GM23338 (cell line): ENCODE results near the gene CCDC81. TPM values are rescaled to one million over a fixed set of nuclear protein-coding genes. Genes with fewer than 3 reads are reported as not detected.

ENCODE experiments used
- ATAC-seq: fragments of 200-7000 bp; cut with Tn5 transposase; 3 replicates; pipeline ENCODE4 v1.9.1; 2020
- DNase-seq: peaks from one replicate; pipeline ENCODE4 v3.0.0-alpha.2; 2015; ENCODE audit warnings: low spot score
- H2AFZ ChIP-seq: fragments of 200-600 bp; sonication (generic); 2 replicates; pipeline ENCODE4 v1.8.0; 2016; ENCODE audit warnings: antibody characterized with exemption, mild to moderate bottlenecking, moderate library complexity
- H3F3A ChIP-seq: fragments of 200-600 bp; sonication (generic); replicated peaks from 2 replicates; pipeline ENCODE4 v1.8.0; 2017; ENCODE audit warnings: antibody characterized with exemption, mixed run types, low read depth
- H3K27ac ChIP-seq: fragments of 200-600 bp; sonication (generic); 2 replicates; pipeline ENCODE4 v1.6.1; 2016; ENCODE audit warnings: low read depth
- H3K27me3 ChIP-seq: fragments of 200-600 bp; sonication (generic); 2 replicates; pipeline ENCODE4 v1.8.0; 2016; ENCODE audit warnings: mild to moderate bottlenecking, mixed run types, moderate library complexity; ENCODE audit not compliant: insufficient read depth
- H3K36me3 ChIP-seq: fragments of 200-600 bp; sonication (generic); 2 replicates; pipeline ENCODE4 v1.8.0; 2016; ENCODE audit warnings: mild to moderate bottlenecking; ENCODE audit not compliant: insufficient read depth
- H3K4me1 ChIP-seq: fragments of 200-600 bp; sonication (generic); 2 replicates; pipeline ENCODE4 v1.8.0; 2016; ENCODE audit warnings: mild to moderate bottlenecking, moderate library complexity; ENCODE audit not compliant: insufficient read depth
- H3K4me2 ChIP-seq: fragments of 200-600 bp; sonication (generic); 2 replicates; pipeline ENCODE4 v1.7.1; 2017; ENCODE audit warnings: mixed run types
- H3K4me3 ChIP-seq: fragments of 200-600 bp; sonication (generic); 2 replicates; pipeline ENCODE4 v1.6.1; 2016; ENCODE audit warnings: mixed run types
- H3K79me2 ChIP-seq: fragments of 200-600 bp; sonication (generic); replicated peaks from 2 replicates; pipeline ENCODE4 v1.8.0; 2017; ENCODE audit warnings: mild to moderate bottlenecking; ENCODE audit not compliant: insufficient read depth
- H3K9me2 ChIP-seq: fragments of 200-600 bp; sonication (generic); 2 replicates; pipeline ENCODE4 v1.8.0; 2017; ENCODE audit not compliant: insufficient read depth
- H4K20me1 ChIP-seq: fragments of 200-600 bp; sonication (generic); replicated peaks from 2 replicates; pipeline ENCODE4 v1.8.0; 2017; ENCODE audit warnings: mild to moderate bottlenecking; ENCODE audit not compliant: insufficient read depth
- H3K27ac Mint-ChIP-seq: 2 replicates; pipeline ENCODE4 v1.8.0; 2020; ENCODE audit warnings: inconsistent platforms, mild to moderate bottlenecking, moderate library complexity, mixed read lengths
- H3K27me3 Mint-ChIP-seq: 3 replicates; pipeline ENCODE4 v1.8.0; 2022; ENCODE audit warnings: low read depth, mild to moderate bottlenecking, moderate library complexity, mixed read lengths, inconsistent platforms; ENCODE audit not compliant: insufficient read depth, poor library complexity
- H3K36me3 Mint-ChIP-seq: 3 replicates; pipeline ENCODE4 v1.8.0; 2021; ENCODE audit warnings: low read depth, mild to moderate bottlenecking, inconsistent platforms, moderate library complexity, mixed read lengths
- H3K4me1 Mint-ChIP-seq: 3 replicates; pipeline ENCODE4 v1.8.0; 2020; ENCODE audit warnings: mild to moderate bottlenecking, inconsistent platforms, mixed read lengths
- H3K4me3 Mint-ChIP-seq: 3 replicates; pipeline ENCODE4 v1.8.0; 2021; ENCODE audit warnings: moderate library complexity, mild to moderate bottlenecking, inconsistent platforms, mixed read lengths
- H3K9me3 Mint-ChIP-seq: 3 replicates; pipeline ENCODE4 v1.8.0; 2020; ENCODE audit warnings: moderate library complexity, mild to moderate bottlenecking, inconsistent platforms, mixed read lengths
- CREB1 ChIP-seq: fragments of 250-450 bp; sonication (Bioruptor Pico); IDR thresholded peaks from 2 replicates; pipeline ENCODE4 v1.5.0; 2020; ENCODE audit warnings: low read depth, mild to moderate bottlenecking, moderate library complexity
- CTCF ChIP-seq, 2 experiments: fragments of 200-600 bp in 1 of 2; sonication (generic) in 1 of 2; conservative IDR thresholded peaks; 2 replicates each; pipeline versions ENCODE4 v1.5.1 to v1.6.1; 2016 to 2017; ENCODE audit warnings: antibody characterized with exemption in 2 of 2, low read depth in 2 of 2, mild to moderate bottlenecking in 2 of 2, moderate library complexity in 1 of 2
- ETS1 ChIP-seq: IDR thresholded peaks from 2 replicates; pipeline ENCODE4 v1.6.1; 2016; ENCODE audit warnings: antibody characterized with exemption
- EZH2 ChIP-seq: fragments of 200-600 bp; sonication (generic); IDR thresholded peaks from one replicate; pipeline ENCODE4 v1.8.0; 2017; ENCODE audit warnings: antibody characterized with exemption, mild to moderate bottlenecking, low read depth; ENCODE audit not compliant: unreplicated experiment
- EZH2phosphoT487 ChIP-seq: fragments of 200-600 bp; sonication (generic); IDR thresholded peaks from one replicate; pipeline ENCODE4 v1.8.1; 2018; ENCODE audit warnings: antibody characterized with exemption; ENCODE audit not compliant: unreplicated experiment
- JUNB ChIP-seq: IDR thresholded peaks from one replicate; pipeline ENCODE4 v1.6.1; 2016; ENCODE audit warnings: antibody characterized with exemption; ENCODE audit not compliant: unreplicated experiment
- NANOG ChIP-seq: IDR thresholded peaks from 2 replicates; pipeline ENCODE4 v1.6.1; 2016; ENCODE audit warnings: antibody characterized with exemption, borderline replicate concordance
- POLR2AphosphoS5 ChIP-seq: IDR thresholded peaks from 2 replicates; pipeline ENCODE4 v1.6.1; 2016; ENCODE audit warnings: antibody characterized with exemption, low read depth
- REST ChIP-seq: IDR thresholded peaks from one replicate; pipeline ENCODE4 v1.6.1; 2018; ENCODE audit warnings: antibody characterized with exemption; ENCODE audit not compliant: unreplicated experiment
- STAT1 ChIP-seq: IDR thresholded peaks from one replicate; pipeline ENCODE4 v1.6.1; 2016; ENCODE audit warnings: antibody characterized with exemption; ENCODE audit not compliant: unreplicated experiment
- ZNF114 ChIP-seq: fragments of 250-450 bp; sonication (Bioruptor Pico); IDR thresholded peaks from 2 replicates; pipeline ENCODE4 v1.5.0; 2020; ENCODE audit warnings: mild to moderate bottlenecking, moderate library complexity
- ZNF331 ChIP-seq: fragments of 250-450 bp; sonication (Bioruptor Pico); IDR thresholded peaks from 2 replicates; pipeline ENCODE4 v1.5.0; 2020; ENCODE audit warnings: low read depth, mild to moderate bottlenecking, moderate library complexity
- ZNF462 ChIP-seq: fragments of 250-450 bp; sonication (Bioruptor Pico); IDR thresholded peaks from 2 replicates; pipeline ENCODE4 v1.5.0; 2020; ENCODE audit warnings: mild to moderate bottlenecking, moderate library complexity
- polyA plus RNA-seq: library from polyadenylated mRNA; unstranded; fragments of >200 nt; fragmentation: Nextera tagmentation; extraction: Ambion mirVana; gene quantifications from 2 replicates; pipeline ENCODE4 v1.2.1, GENCODE V29; 2016
- total RNA-seq: library from RNA; depleted of rRNA; stranded (reverse); fragments of >200 nt; shearing (Covaris generic); gene quantifications from 2 replicates; pipeline ENCODE4 v1.2.3, GENCODE V29; 2014

The CCDC81 gene
- total and polyA plus RNA-seq, 2 experiments from 2014 or later, result 0.37 to 4.3 TPM

- Mint-ChIP-seq H3K36me3 (no peaks in the 10 kb centered on the region), H3K27ac (no peak overlapping the region), H3K9me3 (no peaks in the 10 kb centered on the region), H3K27me3 (peaks cover 1% of the 10 kb centered on the region), H3K4me3 (no peak overlapping the region), H3K4me1 (peaks cover 4% of the 10 kb centered on the region; the same call in 1 of the 3 replicates)
- H3K79me2 ChIP-seq, result no peaks in the 10 kb centered on the region
- H3F3A ChIP-seq, result no peaks in the 10 kb centered on the region
- H2AFZ ChIP-seq, result no peak overlapping the region
- H3K27ac ChIP-seq, result no peak overlapping the region
- no peaks in the 10 kb centered on the region for H3K4me1 ChIP-seq
- no peak overlapping the region for H3K4me2 ChIP-seq
- H4K20me1 ChIP-seq, result no peaks in the 10 kb centered on the region
- TF ChIP-seq ZNF462 (CRISPR knock-in tag), result no peak
- no peak for TF ChIP-seq STAT1
- no peak for TF ChIP-seq EZH2
- TF ChIP-seq CTCF (conservative IDR thresholded peaks at IDR 0.05; ENCODE audit: low read depth in 2 of 2), result no peak
- TF ChIP-seq REST, result no peak
- no peak for TF ChIP-seq ETS1
- TF ChIP-seq EZH2phosphoT487, result no peak
- TF ChIP-seq CREB1 (CRISPR knock-in tag), result no peak
- TF ChIP-seq NANOG, result no peak
- no peak for TF ChIP-seq ZNF331 (CRISPR knock-in tag)
- no peak for TF ChIP-seq JUNB
- TF ChIP-seq POLR2AphosphoS5, result no peak
- no peak for TF ChIP-seq ZNF114 (CRISPR knock-in tag)
- no peaks in the 10 kb centered on the region for H3K36me3 ChIP-seq
- no peak overlapping the region for H3K4me3 ChIP-seq
- DNase-seq (no peak), ATAC-seq (no peak)
- no peaks in the 10 kb centered on the region for H3K9me2 ChIP-seq
- no peaks in the 10 kb centered on the region for H3K27me3 ChIP-seq
These were observed 41.8 kb downstream of the CCDC81 start for GRCh38 chr11:86416494-86416893.
